HG03378 (cell line): Measurements from ENCODE around the gene CXorf58.
"Not testable (repeated sequence)": the region's sequence is repeated elsewhere in the genome, so short reads cannot be mapped to it uniquely, and the experiment has no call there.

Source experiments
- ATAC-seq: cut with Tn5 transposase; IDR thresholded peaks from one replicate; pipeline ENCODE4 v1.9.1; 2021; ENCODE audit warnings: mild to moderate bottlenecking, moderate library complexity; ENCODE audit not compliant: unreplicated experiment

CXorf58 gene

DNA sequence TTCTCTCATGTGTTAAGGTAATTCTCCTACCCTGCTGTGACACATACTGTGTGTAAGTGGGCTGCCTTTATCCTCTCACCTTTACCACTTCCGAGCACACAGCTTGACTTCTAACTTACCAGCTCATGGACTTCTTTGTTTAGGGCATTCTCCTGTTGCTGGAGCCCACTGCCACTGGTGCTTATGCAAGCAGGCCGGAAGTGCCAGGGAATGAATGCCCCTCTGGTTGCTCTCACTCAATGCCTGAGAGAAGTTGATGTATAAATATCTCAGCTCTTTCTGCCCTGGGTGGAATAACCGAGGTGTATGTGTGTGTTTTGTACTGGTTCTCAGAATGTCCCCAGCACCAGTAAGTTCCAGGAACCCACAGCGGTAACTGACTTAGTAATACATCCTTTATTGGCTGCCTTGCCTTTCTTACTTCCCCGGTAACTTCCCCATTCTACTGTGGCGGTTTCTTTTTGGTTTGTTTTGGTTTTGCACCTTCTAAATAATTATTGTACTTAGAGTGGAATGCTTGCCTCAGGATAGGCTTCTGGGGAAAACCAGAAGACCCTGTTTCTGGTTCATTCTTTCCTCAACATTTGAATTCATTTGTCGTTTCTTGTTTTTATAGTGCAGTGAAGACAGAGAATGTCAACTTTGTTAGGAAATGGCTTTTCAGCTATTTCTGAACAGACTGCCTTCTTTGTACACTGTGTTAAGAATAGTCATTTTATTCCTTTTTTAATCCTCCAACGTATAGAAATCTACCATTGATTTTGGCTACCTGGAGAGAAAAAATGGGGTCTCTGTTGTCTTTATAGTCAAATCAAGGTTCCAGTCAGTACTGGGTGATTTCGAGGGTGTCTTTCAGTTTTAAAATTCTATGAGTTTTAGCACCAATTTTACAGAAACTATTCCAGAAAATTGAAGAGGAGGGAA lies 45.4 kb downstream of the CXorf58 start:
- ATAC-seq: peak; percentile 91

DNA sequence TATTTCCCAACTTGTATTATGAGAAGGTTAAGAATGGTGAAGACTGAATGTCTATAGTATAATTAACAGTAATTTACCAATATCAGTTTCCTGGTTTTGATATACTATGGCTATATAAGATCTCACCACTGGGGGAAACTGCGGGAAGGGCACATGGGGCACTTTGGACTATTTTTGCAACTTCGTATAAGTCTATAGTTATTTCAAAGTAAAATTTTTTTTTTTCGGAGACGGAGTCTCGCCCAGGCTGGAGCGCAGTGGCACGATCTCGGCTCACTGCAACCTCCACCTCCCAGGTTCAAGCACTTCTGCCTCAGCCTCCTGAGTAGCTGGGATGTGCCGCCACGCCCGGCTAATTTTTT lies 46.1 kb downstream of the CXorf58 start:
- ATAC-seq: no peak

DNA sequence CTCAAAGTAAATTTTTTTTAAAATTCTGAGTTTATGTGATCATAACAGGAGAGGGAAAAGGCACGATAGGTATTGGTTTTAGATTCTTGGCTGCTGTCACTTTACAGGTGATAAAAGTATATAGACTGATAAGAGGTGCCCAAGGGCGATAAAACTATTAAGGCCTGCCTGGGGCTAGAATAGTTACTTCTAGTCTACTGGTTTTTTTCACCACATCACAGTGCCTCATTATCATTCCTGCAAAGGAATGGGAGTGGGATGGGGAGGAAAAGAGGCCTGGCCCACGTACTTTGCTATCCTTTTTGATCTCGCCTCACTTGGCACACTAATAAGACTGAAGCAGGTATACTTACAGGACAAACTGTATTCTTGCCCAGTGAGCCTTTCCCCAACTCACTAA lies 46.6 kb downstream of the CXorf58 start:
- ATAC-seq: no peak

DNA sequence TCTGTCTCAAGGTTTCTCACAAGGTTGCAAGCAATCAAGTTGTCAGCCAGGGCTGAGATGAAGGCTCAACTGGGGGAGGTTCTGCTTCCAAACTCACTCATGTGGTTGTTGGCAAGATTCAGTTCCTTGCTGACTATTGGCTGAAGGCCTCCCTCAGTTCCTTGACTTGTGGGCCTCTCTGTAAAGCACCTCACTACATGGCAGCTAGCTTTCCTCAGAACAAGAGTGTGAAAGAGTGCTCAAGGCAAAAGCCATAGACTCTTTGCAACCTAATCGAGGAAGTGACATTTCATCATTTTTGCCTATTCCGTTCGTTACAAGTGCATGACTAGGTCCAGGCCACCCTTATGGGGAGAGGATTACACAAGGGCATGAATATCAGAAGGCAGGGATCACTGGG lies 52.0 kb downstream of the CXorf58 start:
- ATAC-seq: no peak

DNA sequence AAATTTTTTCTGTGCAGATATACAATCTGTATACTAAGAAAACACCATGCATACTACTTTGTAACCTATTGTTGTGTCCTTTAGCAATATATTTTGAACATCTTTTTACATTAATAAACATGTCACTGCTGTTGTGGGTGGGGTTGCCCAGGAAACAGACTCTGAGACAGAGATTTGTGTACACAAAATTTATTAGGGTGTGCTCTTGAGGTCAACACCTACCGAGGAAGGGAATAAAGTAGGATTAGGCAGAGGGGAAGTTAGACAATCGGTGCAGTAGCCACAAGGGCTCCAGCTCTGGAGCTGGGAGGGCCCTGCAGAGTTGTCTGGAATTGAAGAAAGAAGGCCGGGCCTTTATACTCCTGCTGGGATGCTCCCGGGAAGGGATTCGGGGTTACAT lies 56.4 kb downstream of the CXorf58 start:
- ATAC-seq: no peak

DNA sequence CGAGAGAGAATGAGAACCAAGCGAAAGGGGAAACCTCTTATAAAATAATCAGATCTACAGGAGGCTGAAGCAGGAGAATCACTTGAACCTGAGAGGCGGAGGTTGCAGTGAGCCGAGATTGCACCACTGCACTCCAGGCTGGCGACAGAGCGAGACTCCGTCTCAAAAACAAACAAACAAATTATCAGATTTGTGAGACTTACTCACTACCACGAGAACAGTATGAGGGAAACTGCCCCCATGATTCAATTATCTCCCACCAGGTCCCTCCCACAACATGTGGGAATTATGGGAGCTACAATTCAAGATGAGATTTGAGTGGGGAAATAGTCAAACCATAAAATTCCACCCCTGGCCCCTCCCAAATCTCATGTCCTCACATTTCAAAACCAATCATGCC lies 57.8 kb downstream of the CXorf58 start:
- not testable (repeated sequence) for ATAC-seq

DNA sequence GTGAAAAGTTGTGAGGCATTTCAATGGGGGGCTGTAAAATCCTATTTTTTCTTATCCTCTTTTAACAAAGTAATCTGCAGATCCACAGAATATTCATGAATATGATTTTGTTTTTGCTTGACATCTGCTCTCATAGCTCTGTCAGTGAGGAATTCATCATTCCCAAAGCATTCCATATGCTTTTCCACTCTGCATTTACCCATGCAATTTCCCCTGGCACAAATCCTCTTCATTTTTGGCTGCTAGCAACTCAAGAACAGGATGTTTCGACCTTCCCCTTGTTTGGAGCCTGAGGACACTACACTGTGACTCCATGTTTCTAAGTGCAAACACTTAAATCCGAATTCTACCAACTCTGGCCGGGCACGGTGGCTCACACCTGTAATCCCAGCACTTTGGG lies 70.7 kb downstream of the CXorf58 start:
- ATAC-seq: no peak

DNA sequence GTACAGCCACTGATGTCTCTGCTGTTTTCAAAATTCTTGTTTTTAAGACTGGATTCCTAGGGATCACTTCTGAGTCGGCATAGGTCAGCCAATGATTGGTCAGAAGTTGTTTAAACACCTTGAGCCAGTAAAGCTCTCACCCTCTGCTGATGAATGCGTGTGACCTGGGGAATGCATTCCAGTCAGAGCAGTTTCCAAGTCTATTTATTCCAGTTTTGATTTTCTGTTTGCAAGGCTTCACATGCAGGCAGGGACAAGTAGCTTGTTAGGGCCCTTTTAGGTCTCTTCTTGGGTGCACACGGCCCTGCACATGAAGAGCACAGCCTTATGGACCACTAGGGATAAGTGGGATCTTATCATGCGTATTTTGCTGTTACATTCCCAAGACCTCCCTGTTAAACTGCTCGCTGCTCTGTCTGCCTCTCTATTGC lies 72.2 kb downstream of the CXorf58 start:
- no peak for ATAC-seq

DNA sequence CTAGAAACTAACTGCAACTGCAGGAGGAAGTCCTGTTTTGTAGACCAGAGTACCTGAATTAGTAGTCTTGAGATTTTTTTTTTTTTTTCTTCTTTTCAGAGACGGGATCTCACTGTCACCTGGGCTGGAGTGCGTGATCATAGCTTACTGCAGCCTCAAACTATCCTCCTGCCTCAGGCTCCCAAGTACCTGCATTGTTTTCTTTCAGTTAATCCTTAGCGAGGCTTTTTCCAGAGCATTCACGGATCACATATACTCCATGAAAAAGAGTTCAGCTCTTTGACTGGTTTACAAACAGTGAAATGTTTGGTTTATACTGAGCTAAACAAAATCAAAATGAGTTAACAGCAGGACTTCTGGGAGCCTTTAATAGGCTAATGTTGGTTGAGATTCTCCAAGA lies 73.4 kb downstream of the CXorf58 start:
- no peak for ATAC-seq

DNA sequence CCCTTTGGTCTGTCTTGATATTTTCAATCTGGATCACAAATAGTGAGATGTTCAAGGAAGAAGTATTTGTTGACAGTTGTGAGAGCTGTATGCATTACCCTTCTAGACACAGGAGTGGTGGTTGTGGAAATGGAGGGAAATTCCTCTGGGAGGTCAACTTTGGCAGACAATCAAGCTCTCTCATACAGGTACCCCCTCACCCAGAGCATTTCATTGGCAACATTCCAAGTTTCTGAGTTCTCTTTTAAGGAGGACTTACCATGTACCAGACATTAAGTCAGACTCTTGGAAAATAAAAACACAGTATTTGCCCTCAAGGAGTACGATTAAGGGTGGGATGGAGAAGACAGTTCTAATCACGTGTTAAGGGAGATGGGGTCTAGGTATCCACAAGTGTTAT lies 73.9 kb downstream of the CXorf58 start:
- ATAC-seq: no peak

DNA sequence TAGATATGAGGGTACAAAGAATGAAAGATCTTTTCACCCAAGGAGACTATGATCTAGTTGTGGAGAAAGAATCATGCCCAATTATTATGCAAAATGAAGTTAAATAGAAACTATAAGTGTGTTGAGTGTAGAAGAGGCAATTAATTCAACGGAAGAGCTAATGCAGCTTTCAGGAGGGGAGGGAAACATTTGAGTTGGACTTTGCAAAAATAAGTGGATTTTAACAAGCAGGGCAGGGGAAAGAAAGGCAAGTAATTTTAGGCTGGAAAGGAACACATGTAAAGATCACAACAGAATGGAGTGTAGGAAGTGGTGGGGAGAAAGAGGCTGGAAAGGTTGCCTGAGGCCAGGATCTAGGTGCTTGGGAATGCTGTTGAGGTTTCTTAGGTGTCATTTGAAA lies 75.1 kb downstream of the CXorf58 start:
- ATAC-seq: no peak
